HG03457 (cell line): Measurements from ENCODE around the gene FOLR2.
"Not testable (repeated sequence)": the region's sequence is repeated elsewhere in the genome, so short reads cannot be mapped to it uniquely, and the experiment has no call there.

Source experiments
- ATAC-seq: cut with Tn5 transposase; IDR thresholded peaks from one replicate; pipeline ENCODE4 v1.9.1; 2021; ENCODE audit warnings: moderate number of reproducible peaks; ENCODE audit not compliant: unreplicated experiment

FOLR2 gene

GRCh38 chr11:72216638-72217037 is at the start of gene FOLR2:
Gene FOLR2, plus strand, starts transcription at chr11:72216794. Its CDS starts 1,791 bp downstream, at chr11:72218585.
- no peak for ATAC-seq

- ATAC-seq, result not testable (repeated sequence)
These were observed 47.5 kb upstream of the FOLR2 start for GRCh38 chr11:72169046-72169555.

DNA sequence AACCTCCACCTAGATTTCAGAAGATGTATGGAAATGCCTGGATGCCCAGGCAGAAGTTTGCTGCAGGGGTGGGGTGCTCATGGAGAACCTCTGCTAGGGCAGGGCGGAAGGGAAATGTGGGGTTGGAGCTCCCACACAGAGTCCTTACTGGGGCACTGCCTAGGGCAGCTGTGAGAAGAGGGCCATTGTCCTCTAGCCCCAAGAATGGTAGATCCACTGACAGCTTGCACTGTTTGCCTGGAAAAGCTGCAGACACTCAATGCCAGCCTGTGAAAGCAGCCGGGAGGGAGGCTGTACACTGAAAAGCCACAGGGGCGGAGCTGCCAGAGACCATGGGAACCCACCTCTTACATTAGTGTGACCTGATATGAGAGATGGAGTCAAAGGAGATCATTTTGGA is 46.8 kb upstream of the FOLR2 start:
- ATAC-seq, result not testable (repeated sequence)

- ATAC-seq, result not testable (repeated sequence)
These were observed 44.6 kb upstream of the FOLR2 start for GRCh38 chr11:72172043-72172442.

- ATAC-seq, result no peak
These were observed 43.3 kb upstream of the FOLR2 start for GRCh38 chr11:72173291-72173690.

DNA sequence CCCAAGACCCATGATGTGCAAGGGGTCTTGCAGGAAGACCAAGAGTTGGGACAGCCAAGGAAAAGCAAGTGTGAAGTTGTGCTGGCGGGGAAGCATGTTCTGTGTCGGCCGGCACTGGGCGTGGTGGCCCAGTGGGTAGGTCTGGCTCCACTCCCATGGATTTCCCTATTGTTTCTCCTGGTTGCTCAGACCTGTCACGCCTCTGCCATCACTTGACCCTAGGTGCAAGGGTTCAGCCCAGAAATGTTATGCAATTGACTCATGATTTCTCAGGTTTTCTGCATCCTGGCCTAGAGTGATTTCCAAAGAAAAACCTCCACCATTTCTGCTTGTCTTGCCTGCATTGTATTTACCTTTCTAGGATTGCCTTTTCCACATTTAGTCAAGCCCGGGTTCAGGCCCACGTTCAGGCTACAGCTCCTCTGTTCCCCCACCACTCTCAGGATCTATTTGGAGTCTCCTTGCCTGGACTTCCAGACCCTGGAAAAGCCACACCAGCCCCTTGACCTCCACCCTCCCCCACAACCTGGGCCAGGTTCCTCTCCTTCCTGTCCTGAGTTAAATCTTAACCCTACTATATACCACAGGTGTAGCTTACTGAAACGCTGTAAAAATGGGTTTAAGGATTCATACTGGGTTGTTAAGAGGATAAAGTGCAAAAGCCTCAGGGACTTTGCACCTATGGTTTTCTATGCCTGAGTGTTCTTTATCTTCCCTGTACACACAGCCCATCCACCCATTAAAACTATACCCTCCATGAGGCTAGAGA is 42.1 kb upstream of the FOLR2 start:
- no peak for ATAC-seq

GRCh38 chr11:72177656-72178055 is 38.9 kb upstream of the FOLR2 start:
- ATAC-seq, result no peak

DNA sequence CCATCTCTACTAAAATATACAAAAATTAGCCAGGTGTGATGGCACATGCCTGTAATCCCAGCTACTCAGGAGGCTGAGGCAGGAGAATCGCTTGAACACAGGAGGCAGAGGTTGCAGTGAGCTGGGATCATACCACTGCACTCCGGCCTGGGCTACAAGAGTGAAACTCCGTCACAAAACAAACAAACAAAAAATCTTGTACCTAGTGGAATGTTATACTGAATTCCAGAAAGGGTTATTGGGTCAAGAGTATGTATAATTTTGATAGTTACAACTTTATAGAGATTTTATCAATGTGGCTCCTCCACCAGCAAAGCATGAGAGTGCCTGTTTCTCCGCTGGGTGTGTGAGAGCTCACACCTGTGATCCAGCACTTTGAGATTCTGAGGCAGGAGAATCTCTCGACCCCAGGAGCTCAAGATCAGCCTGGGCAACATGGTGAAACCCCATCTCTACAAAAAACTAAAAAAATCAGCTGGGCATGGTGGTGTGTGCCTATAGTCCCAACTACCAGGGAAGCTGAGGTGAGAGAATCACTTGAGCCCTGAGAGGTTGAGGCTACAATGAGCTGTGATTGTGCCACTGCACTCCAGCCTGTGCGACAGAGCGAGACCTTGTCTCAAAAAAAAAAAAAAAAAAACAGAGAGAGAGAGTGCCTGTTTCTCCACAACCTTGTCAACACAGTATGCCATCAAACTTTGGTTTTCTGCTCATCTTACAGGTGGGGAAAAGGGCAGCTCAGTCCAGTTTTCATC is 37.4 kb upstream of the FOLR2 start:
- no peak for ATAC-seq

GRCh38 chr11:72179804-72180396 is 36.7 kb upstream of the FOLR2 start:
- ATAC-seq, result no peak

- ATAC-seq, result not testable (repeated sequence)
These were observed 35.6 kb upstream of the FOLR2 start for GRCh38 chr11:72180892-72181552.

- not testable (repeated sequence) for ATAC-seq
These were observed 35.0 kb upstream of the FOLR2 start for GRCh38 chr11:72181553-72181958.

DNA sequence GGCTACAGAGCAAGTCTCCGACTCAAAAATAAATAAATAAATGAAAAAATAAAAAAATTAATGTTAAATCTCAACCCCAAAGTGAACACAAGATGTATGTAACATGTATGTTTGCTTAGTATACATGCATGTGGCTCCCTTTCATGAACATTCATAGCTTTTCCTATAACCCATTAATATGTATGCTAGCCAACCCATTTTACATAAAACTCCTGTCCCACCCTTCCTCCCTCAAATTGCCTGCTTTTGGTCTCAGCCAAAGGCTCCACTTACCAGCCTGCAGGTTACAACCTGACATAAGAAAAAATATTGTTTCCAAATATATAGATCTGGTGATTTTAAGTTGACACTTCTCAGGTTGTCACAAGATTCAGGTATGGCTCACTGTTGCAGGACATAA is 28.3 kb upstream of the FOLR2 start:
- no peak for ATAC-seq

DNA sequence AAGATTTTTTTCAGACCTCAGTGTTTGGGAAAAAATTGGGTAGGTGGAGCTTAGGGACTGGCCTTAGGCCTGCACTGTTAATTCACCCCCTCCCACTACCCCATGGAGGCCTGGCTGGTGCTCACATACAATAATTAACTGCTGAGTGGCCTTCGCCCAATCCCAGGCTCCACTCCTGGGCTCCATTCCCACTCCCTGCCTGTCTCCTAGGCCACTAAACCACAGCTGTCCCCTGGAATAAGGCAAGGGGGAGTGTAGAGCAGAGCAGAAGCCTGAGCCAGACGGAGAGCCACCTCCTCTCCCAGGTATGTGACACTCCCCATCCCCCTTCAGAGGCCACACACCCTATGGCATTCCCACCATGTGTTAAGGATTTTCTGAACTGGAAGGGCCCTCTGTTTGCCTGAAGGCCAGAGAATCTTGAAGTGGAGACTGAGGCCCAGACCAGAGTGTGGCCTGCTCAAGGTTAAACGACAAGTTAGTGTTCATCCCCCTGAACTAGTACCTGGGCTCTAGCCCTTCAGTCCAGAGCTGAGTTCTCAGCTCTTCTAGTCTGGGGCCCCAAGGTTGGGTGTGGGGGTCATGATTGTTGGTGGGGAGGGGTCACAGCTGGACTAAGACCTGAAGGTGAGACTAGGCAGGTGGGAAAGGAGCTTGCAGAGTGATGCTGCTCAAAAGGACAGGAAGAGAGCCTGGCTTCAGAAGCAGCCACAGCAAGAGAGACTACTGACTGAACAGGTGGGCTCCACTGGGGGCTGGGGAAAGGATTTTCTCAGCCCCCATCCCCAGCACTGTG is 26.9 kb upstream of the FOLR2 start:
- no peak for ATAC-seq

DNA sequence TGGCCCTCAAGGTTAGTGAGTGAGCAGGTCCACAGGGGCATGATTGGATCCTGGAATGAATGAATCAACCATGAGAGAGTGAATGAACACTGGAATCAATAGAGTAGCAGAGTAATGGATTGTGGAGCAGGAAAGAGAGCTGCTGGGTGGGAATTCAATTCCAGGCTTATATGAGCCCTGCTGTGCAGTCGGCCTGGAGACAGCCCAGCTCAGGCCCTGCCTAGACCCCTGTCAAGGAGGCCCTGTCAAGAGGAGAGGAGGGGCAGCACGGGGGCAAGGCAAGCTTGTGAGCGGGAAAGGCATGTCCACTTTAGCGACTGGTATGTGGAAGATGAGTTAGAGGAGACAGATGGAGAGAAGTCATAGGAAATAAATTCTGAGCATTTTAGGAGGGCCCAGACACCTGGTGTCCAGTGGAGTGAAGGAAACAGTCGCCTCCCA is 25.9 kb upstream of the FOLR2 start:
- no peak for ATAC-seq

DNA sequence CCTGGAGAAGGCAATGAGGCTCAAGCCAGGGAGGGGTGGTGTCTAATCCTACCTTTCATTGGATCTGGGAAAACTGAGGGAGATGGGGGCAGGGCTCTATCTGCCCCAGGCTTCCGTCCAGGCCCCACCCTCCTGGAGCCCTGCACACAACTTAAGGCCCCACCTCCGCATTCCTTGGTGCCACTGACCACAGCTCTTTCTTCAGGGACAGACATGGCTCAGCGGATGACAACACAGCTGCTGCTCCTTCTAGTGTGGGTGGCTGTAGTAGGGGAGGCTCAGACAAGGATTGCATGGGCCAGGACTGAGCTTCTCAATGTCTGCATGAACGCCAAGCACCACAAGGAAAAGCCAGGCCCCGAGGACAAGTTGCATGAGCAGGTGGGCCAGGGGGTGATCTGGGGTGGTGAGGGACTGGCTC is 24.6 kb upstream of the FOLR2 start, which contains the start of gene FOLR1:
Gene FOLR1, plus strand, starts transcription at position 180 of the 421 bp plus-strand sequence. Its CDS starts 34 bp downstream, at position 214.
- no peak for ATAC-seq

DNA sequence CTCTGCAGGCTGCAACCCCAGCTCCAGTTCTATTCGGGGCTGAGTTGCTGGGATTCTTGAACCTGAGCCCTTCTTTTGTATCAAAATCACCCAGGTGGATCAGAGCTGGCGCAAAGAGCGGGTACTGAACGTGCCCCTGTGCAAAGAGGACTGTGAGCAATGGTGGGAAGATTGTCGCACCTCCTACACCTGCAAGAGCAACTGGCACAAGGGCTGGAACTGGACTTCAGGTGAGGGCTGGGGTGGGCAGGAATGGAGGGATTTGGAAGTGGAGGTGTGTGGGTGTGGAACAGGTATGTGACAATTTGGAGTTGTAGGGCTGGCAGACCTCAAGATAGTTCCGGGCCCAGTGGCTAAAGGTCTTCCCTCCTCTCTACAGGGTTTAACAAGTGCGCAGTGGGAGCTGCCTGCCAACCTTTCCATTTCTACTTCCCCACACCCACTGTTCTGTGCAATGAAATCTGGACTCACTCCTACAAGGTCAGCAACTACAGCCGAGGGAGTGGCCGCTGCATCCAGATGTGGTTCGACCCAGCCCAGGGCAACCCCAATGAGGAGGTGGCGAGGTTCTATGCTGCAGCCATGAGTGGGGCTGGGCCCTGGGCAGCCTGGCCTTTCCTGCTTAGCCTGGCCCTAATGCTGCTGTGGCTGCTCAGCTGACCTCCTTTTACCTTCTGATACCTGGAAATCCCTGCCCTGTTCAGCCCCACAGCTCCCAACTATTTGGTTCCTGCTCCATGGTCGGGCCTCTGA is 20.9 kb upstream of the FOLR2 start:
- ATAC-seq, result no peak

DNA sequence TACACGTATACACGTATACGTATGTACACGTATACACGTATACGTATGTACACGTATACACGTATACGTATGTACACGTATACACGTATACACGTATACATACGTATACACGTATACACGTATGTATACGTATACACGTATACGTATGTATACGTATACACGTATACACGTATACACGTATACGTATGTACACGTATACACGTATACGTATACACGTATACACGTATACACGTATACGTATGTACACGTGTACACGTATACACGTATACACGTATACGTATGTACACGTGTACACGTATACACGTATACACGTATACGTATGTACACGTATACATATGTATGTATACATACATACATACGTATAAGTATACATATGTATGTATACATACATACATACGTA is 15.1 kb upstream of the FOLR2 start:
- not testable (repeated sequence) for ATAC-seq

GRCh38 chr11:72202571-72202970 is 14.0 kb upstream of the FOLR2 start:
- ATAC-seq, result no peak

DNA sequence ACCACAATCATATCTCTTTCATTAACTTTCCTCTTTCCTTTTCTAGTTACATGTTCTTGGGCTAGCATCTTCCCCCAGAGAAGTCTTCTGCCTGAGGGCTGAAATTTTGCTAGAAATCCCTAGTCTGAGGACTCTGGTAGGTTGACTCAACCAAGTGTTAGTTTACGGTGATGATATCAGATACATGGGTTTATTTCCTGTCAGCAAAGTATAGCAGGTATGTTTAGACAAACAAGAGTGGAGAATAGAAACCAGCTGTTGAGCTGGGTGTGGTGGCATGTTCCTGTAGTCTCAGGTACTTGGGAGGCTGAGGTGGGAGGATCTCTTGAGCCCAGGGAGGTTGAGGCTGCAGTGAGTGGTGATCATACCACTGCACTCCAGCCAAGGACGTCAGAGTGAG is 13.4 kb upstream of the FOLR2 start:
- ATAC-seq, result no peak
